T-cell (primary cell): ENCODE measurements around the gene CLDN9. TPM values are rescaled to one million over a fixed set of nuclear protein-coding genes. Genes with fewer than 3 reads are reported as not detected.

ENCODE experiments used
- ATAC-seq, 4 experiments: fragments of 200-7000 bp in 3 of 4; fragments of 150-1000 bp in 1 of 4; cut with Tn5 transposase; replicated peaks in 1 of 4; 1 replicate in 3 of 4; 2 replicates in 1 of 4; pipeline ENCODE4 v1.10.0; 2021; ENCODE audit warnings: moderate library complexity in 3 of 4, mild to moderate bottlenecking in 2 of 4, moderate number of reproducible peaks in 1 of 4
- CTCF ChIA-PET, 2 donors: fragments of 300-600 bp; sonication (Branson Sonifier 250); formaldehyde crosslinking; loops; one replicate each; lab custom pipeline; 2022; ENCODE audit warnings: antibody characterized with exemption in 2 of 2; lab: Charles Lee
- POLR2A ChIA-PET, 2 donors: fragments of 300-600 bp; sonication (Branson Sonifier 250); formaldehyde crosslinking; loops; one replicate each; lab custom pipeline; 2022; ENCODE audit warnings: antibody characterized with exemption in 2 of 2; lab: Charles Lee
- DNase-seq, 35 experiments: peaks; one replicate each; pipeline versions ENCODE4 v3.0.0 to v3.0.0-alpha.2; 2013 to 2023
- H3K27ac ChIP-seq: one replicate; pipeline ENCODE4 v1.5.1; 2013; ENCODE audit warnings: low read length
- H3K27me3 ChIP-seq, 2 experiments: replicated peaks in 1 of 2; 1 replicate in 1 of 2; 2 replicates in 1 of 2; pipeline versions ENCODE4 v1.6.1 to v1.7.0; 2013; ENCODE audit warnings: low read length in 1 of 2, mixed read lengths in 1 of 2; ENCODE audit not compliant: control insufficient read depth in 2 of 2, insufficient read depth in 2 of 2; ENCODE audit errors: extremely low read depth in 1 of 2
- H3K36me3 ChIP-seq, 2 donors: 1 replicate in 1 of 2; 2 replicates in 1 of 2; pipeline versions ENCODE4 v1.6.1 to v1.7.0; 2013; ENCODE audit warnings: low read length in 1 of 2; ENCODE audit not compliant: control insufficient read depth in 2 of 2, insufficient read depth in 1 of 2; ENCODE audit errors: extremely low read depth in 1 of 2
- H3K4me1 ChIP-seq, 2 experiments: 1 replicate in 1 of 2; 2 replicates in 1 of 2; pipeline versions ENCODE4 v1.6.1 to v1.7.0; 2013; ENCODE audit warnings: low read length in 2 of 2, mixed read lengths in 1 of 2; ENCODE audit not compliant: insufficient read depth in 2 of 2, control insufficient read depth in 1 of 2; ENCODE audit errors: extremely low read depth in 1 of 2
- H3K4me3 ChIP-seq, 2 donors: 1 replicate in 1 of 2; 2 replicates in 1 of 2; pipeline versions ENCODE4 v1.5.1 to v1.7.0; 2013; ENCODE audit warnings: mild to moderate bottlenecking in 2 of 2, low read length in 1 of 2, moderate library complexity in 1 of 2; ENCODE audit not compliant: control insufficient read depth in 1 of 2; ENCODE audit errors: extremely low read depth in 1 of 2
- H3K9me3 ChIP-seq: 2 replicates; pipeline ENCODE4 v1.7.0; 2013
- H3K27ac Mint-ChIP-seq, 2 donors: one replicate each; pipeline ENCODE4 v1.8.0; 2020 to 2021; ENCODE audit warnings: mild to moderate bottlenecking in 2 of 2, mixed read lengths in 2 of 2
- H3K27me3 Mint-ChIP-seq, 2 donors: one replicate each; pipeline ENCODE4 v1.8.0; 2021 to 2022; ENCODE audit warnings: mixed read lengths in 2 of 2
- H3K36me3 Mint-ChIP-seq: one replicate; pipeline ENCODE4 v1.8.0; 2021; ENCODE audit warnings: mixed read lengths
- H3K4me1 Mint-ChIP-seq, 3 donors: one replicate each; pipeline ENCODE4 v1.8.0; 2020 to 2022; ENCODE audit warnings: mixed read lengths in 3 of 3, mild to moderate bottlenecking in 1 of 3
- H3K4me3 Mint-ChIP-seq, 3 donors: one replicate each; pipeline ENCODE4 v1.8.0; 2020 to 2022; ENCODE audit warnings: mild to moderate bottlenecking in 3 of 3, mixed read lengths in 3 of 3, moderate library complexity in 3 of 3
- H3K9me3 Mint-ChIP-seq, 3 donors: one replicate each; pipeline ENCODE4 v1.8.0; 2020 to 2022; ENCODE audit warnings: mixed read lengths in 3 of 3
- WGBS: methylation state at CpG from one replicate; pipeline ENCODE4 v1.1.5; 2013; ENCODE audit warnings: missing lambda C conversion rate; ENCODE audit not compliant: insufficient coverage; 5-methylcytosine and 5-hydroxymethylcytosine counted together
- total RNA-seq, 35 experiments: library from RNA in 6 of 35; stranded (reverse) in 6 of 35; fragments of 120-200 nt in 1 of 35; gene quantifications; one replicate each; pipeline versions ENCODE4 v1.2.1 to v1.2.4 and lab custom pipeline; 2013 to 2026

The CLDN9 gene
- total RNA-seq, 5 donors from 2014 or later (not counting 1 experiment from before 2014, with no cell fraction given): 0.16 TPM; not detected in 4

GRCh38 chr16:2973605-2974318, 39.0 kb upstream of the CLDN9 start:
- ChIA-PET POLR2A (no interaction called here), CTCF (no interaction called here)
- no peak for DNase-seq
- Histone ChIP-seq H3K4me1 (peaks cover 4 to 15% of the 10 kb centered on the region in 2 experiments), H3K36me3 (no peaks in the 10 kb centered on the region), H3K27me3 (peaks cover 0 to 28% of the 10 kb centered on the region in 2 experiments), H3K4me3 (no peak overlapping the region), H3K9me3 (no peaks in the 10 kb centered on the region), H3K27ac (no peak overlapping the region)
- Mint-ChIP-seq H3K4me1 (peaks cover under 1 to 13% (median 2%) of the 10 kb centered on the region in 3 donors), H3K9me3 (no peaks in the 10 kb centered on the region), H3K27me3 (peaks cover 2 to 4% of the 10 kb centered on the region in 2 donors), H3K4me3 (no peak overlapping the region), H3K36me3 (no peaks in the 10 kb centered on the region), H3K27ac (no peak overlapping the region)
- 94% methylated on average over 13 of the region's 17 CpGs for WGBS
- ATAC-seq: no peak

GRCh38 chr16:2974319-2975056, 38.2 kb upstream of the CLDN9 start:
- H3K36me3 ChIP-seq: no peaks in the 10 kb centered on the region
- WGBS: 96% methylated on average over 15 of the region's 15 CpGs
- Mint-ChIP-seq H3K27ac (no peak overlapping the region), H3K9me3 (no peaks in the 10 kb centered on the region), H3K4me3 (no peak overlapping the region), H3K4me1 (peaks cover 0 to 11% (median 0%) of the 10 kb centered on the region in 3 donors), H3K27me3 (peaks cover 0 to 4% of the 10 kb centered on the region in 2 donors), H3K36me3 (no peaks in the 10 kb centered on the region)
- H3K27me3 ChIP-seq: peaks cover 0 to 33% of the 10 kb centered on the region in 2 experiments
- DNase-seq: no peak
- H3K27ac ChIP-seq: no peak overlapping the region
- no peak for ATAC-seq
- POLR2A ChIA-PET: no interaction called here
- CTCF ChIA-PET: no interaction called here
- H3K9me3 ChIP-seq: no peaks in the 10 kb centered on the region
- peaks cover 2 to 15% of the 10 kb centered on the region in 2 experiments for H3K4me1 ChIP-seq
- no peak overlapping the region for H3K4me3 ChIP-seq

DNA sequence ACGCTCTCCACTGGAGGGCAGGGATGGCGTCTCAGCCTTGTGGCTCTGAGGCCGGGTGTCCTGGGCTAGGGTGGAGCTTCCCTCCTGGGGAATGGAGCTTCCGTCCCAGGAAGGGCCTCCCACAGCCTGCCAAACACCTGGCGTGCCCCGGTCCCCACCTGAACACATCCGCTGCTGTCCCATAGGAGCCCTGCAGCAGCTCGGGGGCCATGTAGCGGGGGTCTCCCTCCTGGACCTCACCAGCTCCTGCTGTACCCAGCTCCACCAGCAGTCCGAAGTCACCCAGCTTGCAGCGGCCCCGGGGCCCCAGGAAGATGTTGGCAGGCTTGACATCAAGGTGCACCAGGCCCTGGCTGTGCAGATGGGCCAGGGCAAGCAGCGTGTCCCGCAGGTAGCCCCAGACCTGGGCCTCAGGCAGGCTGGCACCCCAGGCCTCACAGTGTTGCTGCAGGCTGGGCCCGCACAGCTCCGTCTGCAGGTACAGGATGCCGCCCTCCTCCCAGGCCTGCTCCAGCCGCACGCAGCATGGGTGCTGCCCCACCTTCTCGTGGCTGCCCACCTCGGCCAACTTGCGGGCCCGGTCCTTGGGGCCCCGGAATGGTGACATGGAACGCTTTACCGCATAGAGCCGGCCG, 37.4 kb upstream of the CLDN9 start:
- DNase-seq (no peak), ATAC-seq (no peak)
- Mint-ChIP-seq H3K27me3 (peaks cover 0 to 4% of the 10 kb centered on the region in 2 donors), H3K36me3 (no peaks in the 10 kb centered on the region), H3K27ac (no peak overlapping the region), H3K9me3 (no peaks in the 10 kb centered on the region), H3K4me1 (peaks cover 0 to 11% (median 0%) of the 10 kb centered on the region in 3 donors), H3K4me3 (no peak overlapping the region)
- POLR2A ChIA-PET: no interaction called here
- no peaks in the 10 kb centered on the region for H3K36me3 ChIP-seq
- WGBS: 96% methylated on average over 28 of the region's 28 CpGs
- no peaks in the 10 kb centered on the region for H3K9me3 ChIP-seq
- peaks cover 2 to 13% of the 10 kb centered on the region in 2 experiments for H3K4me1 ChIP-seq
- CTCF ChIA-PET: no interaction called here
- no peak overlapping the region for H3K27ac ChIP-seq
- H3K4me3 ChIP-seq: no peak overlapping the region
- H3K27me3 ChIP-seq: peaks cover 0 to 32% of the 10 kb centered on the region in 2 experiments

GRCh38 chr16:2976201-2976600, 36.5 kb upstream of the CLDN9 start:
- H3K4me3 Mint-ChIP-seq: no peak overlapping the region
- H3K4me1 ChIP-seq: peaks cover 2 to 14% of the 10 kb centered on the region in 2 experiments
- H3K27me3 ChIP-seq: peaks cover 0 to 25% of the 10 kb centered on the region in 2 experiments
- H3K4me1 Mint-ChIP-seq: peaks cover 3 to 7% (median 6%) of the 10 kb centered on the region in 3 donors
- WGBS: 94% methylated on average over 7 of the region's 7 CpGs
- no peaks in the 10 kb centered on the region for H3K9me3 ChIP-seq
- H3K27ac Mint-ChIP-seq: no peak overlapping the region
- POLR2A ChIA-PET: no interaction called here
- ATAC-seq (no peak), DNase-seq (no peak)
- CTCF ChIA-PET: no interaction called here
- no peaks in the 10 kb centered on the region for H3K9me3 Mint-ChIP-seq
- no peak overlapping the region for H3K4me3 ChIP-seq
- no peaks in the 10 kb centered on the region for H3K36me3 Mint-ChIP-seq
- peaks cover 0 to 4% of the 10 kb centered on the region in 2 donors for H3K27me3 Mint-ChIP-seq
- no peak overlapping the region for H3K27ac ChIP-seq
- no peaks in the 10 kb centered on the region for H3K36me3 ChIP-seq

DNA sequence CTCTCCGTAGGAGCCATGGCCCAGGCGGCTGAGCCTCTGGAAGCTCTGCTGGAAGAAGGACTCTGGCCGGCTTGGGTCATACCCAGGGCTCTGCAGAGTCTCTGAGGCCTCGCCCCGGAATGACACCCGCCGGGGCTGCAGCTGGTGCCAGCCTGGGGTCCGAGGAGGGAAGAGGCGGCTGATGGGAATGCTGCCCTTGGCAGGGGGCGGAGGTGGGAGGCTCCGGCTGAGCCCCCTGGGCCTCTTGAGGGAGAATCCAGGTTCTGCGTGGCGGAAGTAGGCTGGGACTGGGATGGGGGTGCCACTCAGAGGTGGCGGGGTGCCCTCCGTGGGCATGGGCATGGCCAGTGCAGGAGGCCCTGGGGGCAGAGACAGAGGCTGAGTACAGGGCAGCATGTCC, 36.0 kb upstream of the CLDN9 start:
- H3K36me3 Mint-ChIP-seq: no peaks in the 10 kb centered on the region
- no peak overlapping the region for H3K27ac ChIP-seq
- POLR2A ChIA-PET: no interaction called here
- peaks cover 0 to 4% of the 10 kb centered on the region in 2 donors for H3K27me3 Mint-ChIP-seq
- CTCF ChIA-PET: interaction anchor here in 1 of 2 donors (0.6 kb wide), 1 partner anchor 56 kb away, joined by 3 read pairs; no protein-coding TSS in a partner anchor
- peaks cover 0 to 25% of the 10 kb centered on the region in 2 experiments for H3K27me3 ChIP-seq
- ATAC-seq (no peak), DNase-seq (no peak)
- no peak overlapping the region for H3K27ac Mint-ChIP-seq
- no peaks in the 10 kb centered on the region for H3K9me3 Mint-ChIP-seq
- no peak overlapping the region for H3K4me3 ChIP-seq
- peaks cover 2 to 17% of the 10 kb centered on the region in 2 experiments for H3K4me1 ChIP-seq
- no peaks in the 10 kb centered on the region for H3K36me3 ChIP-seq
- H3K9me3 ChIP-seq: no peaks in the 10 kb centered on the region
- no peak overlapping the region for H3K4me3 Mint-ChIP-seq
- WGBS: 89% methylated on average over 9 of the region's 15 CpGs
- H3K4me1 Mint-ChIP-seq: peaks cover 6 to 11% (median 7%) of the 10 kb centered on the region in 3 donors

- Mint-ChIP-seq H3K27me3 (no peaks in the 10 kb centered on the region), H3K4me3 (no peak overlapping the region), H3K27ac (no peak overlapping the region), H3K36me3 (no peaks in the 10 kb centered on the region), H3K9me3 (no peaks in the 10 kb centered on the region), H3K4me1 (peaks cover 6 to 12% (median 10%) of the 10 kb centered on the region in 3 donors)
- H3K4me1 ChIP-seq: peaks cover 2 to 17% of the 10 kb centered on the region in 2 experiments
- whole genome bisulfite sequencing: 96% methylated on average over 5 of the region's 6 CpGs
- H3K27ac ChIP-seq: no peak overlapping the region
- H3K4me3 ChIP-seq: no peak overlapping the region
- peaks cover 0 to 24% of the 10 kb centered on the region in 2 experiments for H3K27me3 ChIP-seq
- POLR2A ChIA-PET: no interaction called here
- DNase-seq (no peak), ATAC-seq (no peak)
- CTCF ChIA-PET: interaction anchor here in 1 of 2 donors (0.6 kb wide), 1 partner anchor 57 kb away, joined by 3 read pairs; no protein-coding TSS in a partner anchor
- no peaks in the 10 kb centered on the region for H3K9me3 ChIP-seq
- no peaks in the 10 kb centered on the region for H3K36me3 ChIP-seq
These were observed 35.3 kb upstream of the CLDN9 start for GRCh38 chr16:2977440-2977839.
